ENCODE data around the gene TMTC1.

- TF ChIP-seq GATA2 (IDR thresholded peaks at IDR 0.05; ENCODE audit: low read depth, low read length) (no peak), GATA3 (IDR thresholded peaks at IDR 0.05; ENCODE audit: low read depth, low read length) (no peak)
Observed at GRCh38 chr12:29769162-29769858, 14.4 kb downstream of the TMTC1 start.

Measured in SH-SY5Y (cell line).